GM12878 (cell line): ENCODE data around the gene ACYP2. TPM values are rescaled to one million over a fixed set of nuclear protein-coding genes. Genes with fewer than 3 reads are reported as not detected.

ENCODE experiments used
- ATAC-seq: fragments of 200-7000 bp; cut with Tn5 transposase; 3 replicates; pipeline ENCODE4 v1.9.1; 2020; ENCODE audit warnings: mild to moderate bottlenecking, moderate library complexity
- BruUV-seq: library from RNA; stranded (reverse); fragments of 400-500 nt; replicated peaks from 2 replicates; lab custom pipeline; 2021; lab: Mats Ljungman, UMichigan
- CTCF ChIA-PET: fragments of 300-600 bp; sonication (Branson Sonifier 250); formaldehyde crosslinking; extraction: SDS; loops from one replicate; lab custom pipeline; 2021; ENCODE audit warnings: inconsistent platforms; lab: Yijun Ruan, JAX
- POLR2A ChIA-PET: fragments of 350-600 bp; formaldehyde crosslinking; extraction: SDS; loops from one replicate; lab custom pipeline; 2021; ENCODE audit warnings: inconsistent platforms; lab: Charles Lee
- RAD21 ChIA-PET: fragments of 300-600 bp; sonication (Branson Sonifier 250); formaldehyde crosslinking; loops from one replicate; lab custom pipeline; 2023; ENCODE audit warnings: antibody characterized with exemption; ENCODE audit not compliant: unreplicated experiment; lab: Charles Lee
- SMC1A ChIA-PET: fragments of 300-600 bp; sonication (Branson Sonifier 250); formaldehyde crosslinking; loops from one replicate; lab custom pipeline; 2023; ENCODE audit not compliant: unreplicated experiment, uncharacterized antibody; lab: Charles Lee
- DNase-seq: peaks from one replicate; pipeline ENCODE4 v3.0.0-alpha.2; 2011; ENCODE audit warnings: low read depth, low spot score
- FAIRE-seq: peaks from 3 replicates; lab custom pipeline; 2011; peaks lifted over from hg19 to GRCh38; lab: Jason Lieb, UNC
- H2AFZ ChIP-seq: 2 replicates; pipeline ENCODE4 v1.6.0; 2011; ENCODE audit warnings: low read depth, low read length, control low read depth; ENCODE audit not compliant: control insufficient read depth
- H3K27ac ChIP-seq: 2 replicates; pipeline ENCODE4 v1.5.1; 2011; ENCODE audit warnings: control low read depth; ENCODE audit not compliant: control insufficient read depth, insufficient read depth
- H3K27me3 ChIP-seq, 2 experiments: replicated peaks in 1 of 2; 2 replicates each; pipeline versions ENCODE4 v1.6.0 to v1.6.1; 2011; ENCODE audit warnings: low read length in 1 of 2; ENCODE audit not compliant: control insufficient read depth in 2 of 2, insufficient read depth in 2 of 2
- H3K36me3 ChIP-seq, 2 experiments: 2 replicates each; pipeline ENCODE4 v1.5.1; 2011; ENCODE audit warnings: low read length in 1 of 2; ENCODE audit not compliant: control insufficient read depth in 2 of 2, insufficient read depth in 2 of 2
- H3K4me1 ChIP-seq: 2 replicates; pipeline ENCODE4 v1.6.1; 2011; ENCODE audit warnings: mild to moderate bottlenecking, low read length, moderate library complexity, mixed read lengths; ENCODE audit not compliant: control insufficient read depth, insufficient read depth
- H3K4me2 ChIP-seq: 2 replicates; pipeline ENCODE4 v1.6.0; 2011; ENCODE audit warnings: control low read depth; ENCODE audit not compliant: control insufficient read depth, insufficient read depth
- H3K4me3 ChIP-seq: fragments of 200-600 bp; sonication (generic); 2 replicates; pipeline ENCODE4 v1.5.1; 2016
- H3K79me2 ChIP-seq: 2 replicates; pipeline ENCODE4 v1.6.0; 2011; ENCODE audit warnings: low read length; ENCODE audit not compliant: control insufficient read depth, insufficient read depth
- H3K9ac ChIP-seq: 2 replicates; pipeline ENCODE4 v1.8.0; 2011; ENCODE audit warnings: low read length, control low read depth, mixed read lengths; ENCODE audit not compliant: control insufficient read depth, insufficient read depth
- H3K9me3 ChIP-seq: replicated peaks from 3 replicates; pipeline ENCODE4 v1.5.1; 2011; ENCODE audit warnings: mild to moderate bottlenecking, low read length; ENCODE audit not compliant: control insufficient read depth, insufficient read depth
- H4K20me1 ChIP-seq: 2 replicates; pipeline ENCODE4 v1.6.0; 2011; ENCODE audit not compliant: control insufficient read depth, insufficient read depth
- ESRRA ChIP-seq: IDR thresholded peaks from 2 replicates; pipeline ENCODE4 v1.6.1; 2012; ENCODE audit warnings: mild to moderate bottlenecking, low read length, improper control_type of control experiment
- HCFC1 ChIP-seq: fragments of 150-350 bp; IDR thresholded peaks from 2 replicates; pipeline ENCODE4 v1.6.1; 2014; ENCODE audit warnings: low read length
- HDGF ChIP-seq: fragments of 450-650 bp; IDR thresholded peaks from 2 replicates; pipeline ENCODE4 v1.6.1; 2016; ENCODE audit warnings: antibody characterized with exemption
- NFXL1 ChIP-seq: fragments of 450-650 bp; IDR thresholded peaks from 2 replicates; pipeline ENCODE4 v1.6.1; 2017; ENCODE audit warnings: antibody characterized with exemption, mild to moderate bottlenecking, borderline replicate concordance
- RCOR1 ChIP-seq: conservative IDR thresholded peaks from 2 replicates; pipeline ENCODE4 v1.6.1; 2012; ENCODE audit warnings: low read depth, low read length, improper control_type of control experiment
- SIX5 ChIP-seq: IDR thresholded peaks from 2 replicates; pipeline ENCODE4 v1.6.1; 2011; ENCODE audit warnings: mild to moderate bottlenecking, low read depth, low read length, moderate library complexity; ENCODE audit not compliant: severe bottlenecking
- SREBF1 ChIP-seq: IDR thresholded peaks from 2 replicates; pipeline ENCODE4 v1.6.1; 2012; ENCODE audit warnings: mild to moderate bottlenecking, low read length
- TCF7 ChIP-seq: IDR thresholded peaks from 2 replicates; pipeline ENCODE4 v1.6.1; 2014; ENCODE audit warnings: antibody characterized with exemption, borderline replicate concordance
- YY1 ChIP-seq: IDR thresholded peaks from 2 replicates; pipeline ENCODE4 v1.6.1; 2011; ENCODE audit warnings: low read depth, mild to moderate bottlenecking, low read length
- WGBS: methylation state at CpG from one replicate; pipeline ENCODE4 v1.1.6; 2016; ENCODE audit warnings: low lambda C conversion rate; ENCODE audit not compliant: insufficient replicate concordance, insufficient coverage; ENCODE audit errors: missing lambda C conversion rate; 5-methylcytosine and 5-hydroxymethylcytosine counted together
- in situ Hi-C: fragments of 300-500 bp; cut with MboI; formaldehyde crosslinking; loops from 9 replicates; pipeline ENCODE4 v1.14.3; 2018; ENCODE audit warnings: mixed read lengths
- intact Hi-C: fragments of 100-400 bp; cut with micrococcal nuclease; formaldehyde crosslinking; loops from one replicate; pipeline ENCODE4 v1.14.2; 2022; ENCODE audit not compliant: unreplicated experiment
- polyA plus RNA-seq, 11 experiments: library from polyadenylated mRNA; depleted of rRNA in 4 of 11; unstranded in 6 of 11; stranded (reverse) in 5 of 11; fragments of >200 nt; fragmentation: Nextera tagmentation in 4 of 11; fragmentation: Illumina TruSeq in 1 of 11; extraction: Ambion mirVana in 4 of 11; extraction: Trizol in 1 of 11; gene quantifications; 1 replicate in 1 of 11; 2 replicates in 10 of 11; pipeline versions ENCODE4 v1.2.1 to v1.2.3, GENCODE V29; 2011 to 2016; ENCODE audit warnings: inconsistent platforms in 2 of 11, missing spikeins in 2 of 11, low read depth in 1 of 11
- total RNA-seq, 4 experiments: library from RNA; depleted of rRNA in 3 of 4; stranded (reverse); fragments of >200 nt in 3 of 4; fragmentation: Illumina TruSeq in 1 of 4; extraction: Trizol in 1 of 4; gene quantifications; 2 replicates each; pipeline versions ENCODE4 v1.2.1 to v1.2.3, GENCODE V29; 2013 to 2021
- TF ChIP-seq, protein P1 (sequence below): fragments of 450-650 bp; formaldehyde crosslinking; IDR thresholded peaks from 2 replicates; pipeline ENCODE4 v1.4.0; 2020; ENCODE audit warnings: mild to moderate bottlenecking, moderate library complexity
- TF ChIP-seq, protein P2 (sequence below): IDR thresholded peaks from 2 replicates; pipeline ENCODE4 v1.6.1; 2011; ENCODE audit warnings: borderline replicate concordance, low read depth, mild to moderate bottlenecking, moderate library complexity, mixed read lengths, low read length; ENCODE audit not compliant: insufficient read depth; ENCODE audit errors: extremely low read length
- TF ChIP-seq, protein P3 (sequence below): fragments of 450-650 bp; IDR thresholded peaks from 2 replicates; pipeline ENCODE4 v1.6.1; 2018; ENCODE audit warnings: borderline replicate concordance, mild to moderate bottlenecking; ENCODE audit not compliant: partially characterized antibody

The ACYP2 gene
- total and polyA plus RNA-seq, 10 of the 15 experiments (the other 5 are each of a cell fraction or from before 2014, with no cell fraction given) = 4.2 to 16.3 (median 9.0) TPM

DNA sequence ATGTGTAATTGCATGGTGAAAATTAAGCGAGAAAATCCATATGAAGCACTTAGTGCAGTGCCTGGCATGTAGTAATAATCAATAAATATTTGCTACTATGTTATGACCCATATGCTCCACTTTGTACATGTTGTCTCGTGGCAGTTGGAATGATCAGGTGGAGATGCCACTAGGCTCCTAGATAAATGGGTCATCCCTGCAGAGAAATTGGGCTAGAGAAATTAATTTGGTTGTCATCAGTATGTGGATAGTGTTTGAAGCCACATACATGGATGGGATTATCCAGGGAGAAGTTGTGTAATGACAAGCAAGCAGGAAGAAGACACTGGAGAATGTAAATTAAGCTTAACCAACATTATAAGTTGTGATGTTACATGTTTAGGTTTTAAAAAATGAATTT is 33.0 kb downstream of the ACYP2 start (continued):
- TF ChIP-seq, protein P1, sequence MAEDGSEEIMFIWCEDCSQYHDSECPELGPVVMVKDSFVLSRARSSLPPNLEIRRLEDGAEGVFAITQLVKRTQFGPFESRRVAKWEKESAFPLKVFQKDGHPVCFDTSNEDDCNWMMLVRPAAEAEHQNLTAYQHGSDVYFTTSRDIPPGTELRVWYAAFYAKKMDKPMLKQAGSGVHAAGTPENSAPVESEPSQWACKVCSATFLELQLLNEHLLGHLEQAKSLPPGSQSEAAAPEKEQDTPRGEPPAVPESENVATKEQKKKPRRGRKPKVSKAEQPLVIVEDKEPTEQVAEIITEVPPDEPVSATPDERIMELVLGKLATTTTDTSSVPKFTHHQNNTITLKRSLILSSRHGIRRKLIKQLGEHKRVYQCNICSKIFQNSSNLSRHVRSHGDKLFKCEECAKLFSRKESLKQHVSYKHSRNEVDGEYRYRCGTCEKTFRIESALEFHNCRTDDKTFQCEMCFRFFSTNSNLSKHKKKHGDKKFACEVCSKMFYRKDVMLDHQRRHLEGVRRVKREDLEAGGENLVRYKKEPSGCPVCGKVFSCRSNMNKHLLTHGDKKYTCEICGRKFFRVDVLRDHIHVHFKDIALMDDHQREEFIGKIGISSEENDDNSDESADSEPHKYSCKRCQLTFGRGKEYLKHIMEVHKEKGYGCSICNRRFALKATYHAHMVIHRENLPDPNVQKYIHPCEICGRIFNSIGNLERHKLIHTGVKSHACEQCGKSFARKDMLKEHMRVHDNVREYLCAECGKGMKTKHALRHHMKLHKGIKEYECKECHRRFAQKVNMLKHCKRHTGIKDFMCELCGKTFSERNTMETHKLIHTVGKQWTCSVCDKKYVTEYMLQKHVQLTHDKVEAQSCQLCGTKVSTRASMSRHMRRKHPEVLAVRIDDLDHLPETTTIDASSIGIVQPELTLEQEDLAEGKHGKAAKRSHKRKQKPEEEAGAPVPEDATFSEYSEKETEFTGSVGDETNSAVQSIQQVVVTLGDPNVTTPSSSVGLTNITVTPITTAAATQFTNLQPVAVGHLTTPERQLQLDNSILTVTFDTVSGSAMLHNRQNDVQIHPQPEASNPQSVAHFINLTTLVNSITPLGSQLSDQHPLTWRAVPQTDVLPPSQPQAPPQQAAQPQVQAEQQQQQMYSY (CRISPR knock-in tag) = no peak
- no peak for TF ChIP-seq RCOR1

DNA sequence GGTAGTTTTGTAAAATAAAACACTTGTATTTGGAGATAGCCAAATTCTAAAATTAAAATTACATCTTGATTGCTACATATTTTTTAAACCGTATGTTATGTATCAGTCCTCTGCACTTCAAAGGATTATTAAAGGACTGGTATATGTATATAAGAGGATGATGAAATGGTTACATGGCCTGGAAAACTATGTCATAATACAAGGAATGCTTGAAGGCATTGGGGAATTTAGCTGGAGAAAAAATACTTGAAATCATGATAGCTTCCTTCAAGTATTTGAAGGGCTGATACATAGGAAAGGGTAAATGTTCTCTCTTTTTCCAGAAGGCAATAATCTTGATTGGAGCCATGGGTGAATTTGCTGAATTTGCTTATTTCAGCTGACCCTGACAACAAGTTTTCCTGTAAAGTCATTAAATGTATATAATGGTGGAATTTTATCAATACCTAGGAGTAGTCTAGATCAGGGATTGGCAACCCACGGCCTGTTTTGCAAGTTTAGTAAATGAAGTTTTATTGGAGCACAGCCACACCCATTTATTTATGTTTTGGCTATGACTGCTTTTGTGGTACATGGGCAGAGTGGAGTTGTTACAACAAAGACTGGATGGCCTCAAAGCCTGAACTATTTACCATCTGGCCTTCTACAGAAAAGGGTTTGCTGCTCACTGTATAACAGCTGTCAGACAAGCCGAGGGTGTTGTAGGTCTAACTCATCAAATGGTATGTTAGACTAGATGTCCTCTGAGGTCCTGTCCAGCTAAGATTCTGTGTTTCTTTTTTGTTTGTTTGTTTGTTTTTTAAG is 34.4 kb downstream of the ACYP2 start:
- intact Hi-C loops = no loop called here
- no peak for FAIRE-seq
- TF ChIP-seq, protein P2, sequence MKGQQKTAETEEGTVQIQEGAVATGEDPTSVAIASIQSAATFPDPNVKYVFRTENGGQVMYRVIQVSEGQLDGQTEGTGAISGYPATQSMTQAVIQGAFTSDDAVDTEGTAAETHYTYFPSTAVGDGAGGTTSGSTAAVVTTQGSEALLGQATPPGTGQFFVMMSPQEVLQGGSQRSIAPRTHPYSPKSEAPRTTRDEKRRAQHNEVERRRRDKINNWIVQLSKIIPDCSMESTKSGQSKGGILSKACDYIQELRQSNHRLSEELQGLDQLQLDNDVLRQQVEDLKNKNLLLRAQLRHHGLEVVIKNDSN = no peak
- TF ChIP-seq HDGF = no peak
- no peak for TF ChIP-seq ESRRA
- TF ChIP-seq SREBF1 = no peak
- no peak for TF ChIP-seq SIX5
- no peak for TF ChIP-seq HCFC1
- no peak for TF ChIP-seq YY1
- no peak for TF ChIP-seq TCF7
- TF ChIP-seq NFXL1 = no peak
- TF ChIP-seq, protein P3, sequence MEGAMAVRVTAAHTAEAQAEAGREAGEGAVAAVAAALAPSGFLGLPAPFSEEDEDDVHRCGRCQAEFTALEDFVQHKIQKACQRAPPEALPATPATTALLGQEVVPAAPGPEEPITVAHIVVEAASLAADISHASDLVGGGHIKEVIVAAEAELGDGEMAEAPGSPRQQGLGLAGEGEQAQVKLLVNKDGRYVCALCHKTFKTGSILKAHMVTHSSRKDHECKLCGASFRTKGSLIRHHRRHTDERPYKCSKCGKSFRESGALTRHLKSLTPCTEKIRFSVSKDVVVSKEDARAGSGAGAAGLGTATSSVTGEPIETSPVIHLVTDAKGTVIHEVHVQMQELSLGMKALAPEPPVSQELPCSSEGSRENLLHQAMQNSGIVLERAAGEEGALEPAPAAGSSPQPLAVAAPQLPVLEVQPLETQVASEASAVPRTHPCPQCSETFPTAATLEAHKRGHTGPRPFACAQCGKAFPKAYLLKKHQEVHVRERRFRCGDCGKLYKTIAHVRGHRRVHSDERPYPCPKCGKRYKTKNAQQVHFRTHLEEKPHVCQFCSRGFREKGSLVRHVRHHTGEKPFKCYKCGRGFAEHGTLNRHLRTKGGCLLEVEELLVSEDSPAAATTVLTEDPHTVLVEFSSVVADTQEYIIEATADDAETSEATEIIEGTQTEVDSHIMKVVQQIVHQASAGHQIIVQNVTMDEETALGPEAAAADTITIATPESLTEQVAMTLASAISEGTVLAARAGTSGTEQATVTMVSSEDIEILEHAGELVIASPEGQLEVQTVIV = no peak

More for the DNA sequence above, 34.4 kb downstream of the ACYP2 start:
- SMC1A ChIA-PET = no interaction called here
- no peaks in the 10 kb centered on the region for H3K27me3 ChIP-seq
- H4K20me1 ChIP-seq = no peaks in the 10 kb centered on the region
- ATAC-seq = no peak
- no peak overlapping the region for H2AFZ ChIP-seq
- in situ Hi-C loops = no loop called here
- no peak overlapping the region for H3K4me2 ChIP-seq
- POLR2A ChIA-PET = no interaction called here
- no TSS peak for BruUV-seq
- no peaks in the 10 kb centered on the region for H3K4me1 ChIP-seq
- DNase-seq = no peak
- RAD21 ChIA-PET = no interaction called here
- 88% methylated on average over 3 of the region's 3 CpGs for WGBS
- H3K4me3 ChIP-seq = no peak overlapping the region
- no peak overlapping the region for H3K27ac ChIP-seq
- H3K9me3 ChIP-seq = no peaks in the 10 kb centered on the region
- no peak overlapping the region for H3K9ac ChIP-seq
- CTCF ChIA-PET = interaction anchor here (0.9 kb wide), 1 partner anchor 11 kb away, joined by 4 read pairs; no protein-coding TSS in a partner anchor
- no peaks in the 10 kb centered on the region for H3K36me3 ChIP-seq
- no peaks in the 10 kb centered on the region for H3K79me2 ChIP-seq
